BE2C (cell line): Measurements from ENCODE around the gene DNMT3L.
"Not testable (repeated sequence)": the region's sequence is repeated elsewhere in the genome, so short reads cannot be mapped to it uniquely, and the experiment has no call there.

Experiments
- DNase-seq: peaks from one replicate; pipeline ENCODE4 v3.0.0-alpha.2; 2020
- H3K27me3 ChIP-seq: fragments of 250-450 bp; sonication (Bioruptor Pico); 2 replicates; pipeline ENCODE4 v1.5.1; 2020; ENCODE audit warnings: mild to moderate bottlenecking
- H3K36me3 ChIP-seq: fragments of 250-450 bp; sonication (Bioruptor Pico); 2 replicates; pipeline ENCODE4 v1.5.1; 2020; ENCODE audit warnings: mild to moderate bottlenecking
- H3K4me1 ChIP-seq: fragments of 250-450 bp; sonication (Bioruptor Pico); 2 replicates; pipeline ENCODE4 v1.5.1; 2020
- H3K4me3 ChIP-seq: 2 replicates; pipeline ENCODE4 v1.5.1; 2011; ENCODE audit warnings: low read depth, low read length
- H3K9me3 ChIP-seq: fragments of 250-450 bp; sonication (Bioruptor Pico); 2 replicates; pipeline ENCODE4 v1.5.1; 2020
- TF ChIP-seq, protein P1 (sequence below): IDR thresholded peaks from 2 replicates; pipeline ENCODE4 v1.5.1; 2012; ENCODE audit warnings: mild to moderate bottlenecking, low read depth, low read length

Gene DNMT3L

DNA sequence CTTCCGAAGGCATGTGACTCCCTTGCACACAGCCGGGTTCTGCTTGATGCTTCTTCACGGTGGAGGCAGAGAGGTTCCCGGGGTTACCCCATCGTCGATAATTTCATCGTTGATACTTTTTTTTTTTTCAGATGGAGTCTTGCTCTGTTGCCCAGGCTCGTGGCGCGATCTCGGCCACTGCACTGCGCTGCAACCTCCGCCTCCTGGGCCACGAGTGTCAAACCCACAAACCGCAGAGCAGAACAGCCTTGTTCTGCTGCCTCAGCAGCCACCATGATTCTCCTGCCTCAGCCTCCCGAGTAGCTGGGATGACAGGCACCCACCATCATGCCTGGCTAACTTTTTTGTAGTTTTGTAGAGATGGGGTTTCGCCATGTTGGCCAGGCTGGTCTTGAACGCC lies 41.0 kb downstream of the DNMT3L start:
- H3K4me3 ChIP-seq, H3K27me3 ChIP-seq, H3K4me1 ChIP-seq, DNase-seq, H3K9me3 ChIP-seq, H3K36me3 ChIP-seq: not testable (repeated sequence)

DNA sequence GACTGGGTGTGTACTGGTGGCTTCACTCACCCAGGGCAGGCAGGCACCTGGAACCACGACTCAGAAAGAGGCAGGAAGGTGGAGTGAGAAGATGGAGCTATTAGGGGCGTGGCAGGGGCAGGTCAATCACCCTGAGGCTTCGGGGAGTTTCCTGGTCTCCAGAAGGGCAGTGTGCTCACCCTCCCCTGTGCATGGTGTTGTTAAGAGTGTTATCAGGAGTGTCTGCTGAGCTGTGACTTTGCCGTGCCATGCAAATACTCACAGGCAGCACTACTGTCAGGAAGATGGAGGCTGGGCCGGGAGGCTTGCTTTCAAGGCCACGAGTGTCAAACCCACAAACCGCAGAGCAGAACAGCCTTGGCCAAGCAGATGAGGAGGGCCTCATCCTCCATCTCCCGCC lies 43.2 kb downstream of the DNMT3L start:
- not testable (repeated sequence) for DNase-seq, H3K4me1 ChIP-seq

DNA sequence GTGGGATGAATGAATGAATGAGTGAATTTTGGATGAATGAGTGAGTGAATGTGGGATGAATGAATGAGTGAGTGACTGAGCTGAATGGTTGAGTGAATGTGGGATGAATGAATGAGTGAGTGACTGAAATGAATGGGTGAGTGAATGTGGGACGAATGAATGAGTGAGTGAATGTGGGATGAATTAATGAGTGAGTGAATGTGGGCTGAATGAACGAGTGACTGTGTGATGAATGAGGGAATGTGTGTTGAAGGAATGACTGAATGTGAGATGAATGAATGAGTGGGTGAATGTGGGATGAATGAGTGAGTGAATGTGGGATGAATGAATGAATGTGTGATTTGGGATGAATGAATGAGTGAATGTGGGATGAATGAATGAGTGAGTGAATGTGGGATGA lies 49.7 kb downstream of the DNMT3L start:
- not testable (repeated sequence) for H3K36me3 ChIP-seq, H3K27me3 ChIP-seq

More for the DNA sequence above, 43.2 kb downstream of the DNMT3L start:
- not testable (repeated sequence) for H3K4me3 ChIP-seq, H3K27me3 ChIP-seq, H3K9me3 ChIP-seq, H3K36me3 ChIP-seq

GRCh38 chr21:44211574-44211973 lies 50.1 kb downstream of the DNMT3L start:
- DNase-seq, H3K4me3 ChIP-seq, H3K36me3 ChIP-seq, H3K27me3 ChIP-seq, H3K9me3 ChIP-seq, H3K4me1 ChIP-seq: not testable (repeated sequence)

More for the DNA sequence above, 49.7 kb downstream of the DNMT3L start:
- H3K9me3 ChIP-seq, H3K4me1 ChIP-seq, H3K4me3 ChIP-seq, DNase-seq: not testable (repeated sequence)

- not testable (repeated sequence) for H3K4me3 ChIP-seq, H3K27me3 ChIP-seq, H3K4me1 ChIP-seq, H3K36me3 ChIP-seq, H3K9me3 ChIP-seq, DNase-seq
Observed at GRCh38 chr21:44207860-44208646, 53.6 kb downstream of the DNMT3L start.

DNA sequence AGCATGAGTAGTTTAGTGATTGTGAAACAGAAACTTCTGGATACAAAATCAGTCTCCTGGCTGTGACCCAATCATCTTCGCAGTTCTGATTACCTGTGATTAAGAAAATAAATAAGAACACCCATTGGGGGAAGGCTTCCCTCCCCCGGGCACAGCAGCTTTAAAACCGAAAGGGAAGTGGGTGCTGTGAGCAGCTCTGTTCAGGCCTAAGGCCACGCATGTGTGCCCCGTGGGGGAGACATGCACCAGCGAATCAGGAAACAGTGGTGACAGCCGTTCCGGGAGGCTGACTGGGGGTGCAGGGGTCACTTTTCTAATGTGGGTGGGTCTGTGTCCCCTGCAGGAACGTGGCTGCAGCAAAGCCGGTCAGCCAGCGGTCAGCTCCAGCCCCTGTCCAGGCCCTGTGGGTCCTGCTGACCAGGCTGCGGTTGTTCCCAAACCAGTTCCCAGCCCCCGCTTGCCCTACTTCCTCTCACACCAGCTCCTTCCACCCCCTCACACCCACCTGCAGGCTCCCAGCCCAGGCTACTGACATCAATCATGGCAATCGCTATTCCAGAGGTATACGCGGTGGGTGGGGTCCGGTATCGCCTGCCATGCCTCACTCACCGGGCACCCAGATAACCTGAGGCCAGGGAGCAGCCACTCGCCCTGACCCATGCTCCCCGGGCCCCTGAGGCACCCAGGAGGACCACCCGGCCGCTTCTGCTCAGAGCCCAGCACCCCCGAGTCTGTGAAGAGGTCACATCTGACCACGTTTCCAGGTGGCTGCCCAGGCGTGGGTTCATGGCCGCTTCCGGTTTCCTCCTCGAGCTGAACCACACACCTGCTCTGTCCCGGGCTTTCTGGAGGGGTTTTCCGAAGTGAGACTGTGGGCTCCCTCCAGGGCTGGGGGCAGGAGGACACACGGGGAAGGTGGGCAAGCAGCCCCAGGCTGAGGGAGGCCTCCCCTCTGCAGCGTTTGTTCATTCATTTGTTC lies 54.7 kb downstream of the DNMT3L start:
- DNase-seq, H3K4me3 ChIP-seq, H3K27me3 ChIP-seq, H3K4me1 ChIP-seq, H3K9me3 ChIP-seq, H3K36me3 ChIP-seq: not testable (repeated sequence)

DNA sequence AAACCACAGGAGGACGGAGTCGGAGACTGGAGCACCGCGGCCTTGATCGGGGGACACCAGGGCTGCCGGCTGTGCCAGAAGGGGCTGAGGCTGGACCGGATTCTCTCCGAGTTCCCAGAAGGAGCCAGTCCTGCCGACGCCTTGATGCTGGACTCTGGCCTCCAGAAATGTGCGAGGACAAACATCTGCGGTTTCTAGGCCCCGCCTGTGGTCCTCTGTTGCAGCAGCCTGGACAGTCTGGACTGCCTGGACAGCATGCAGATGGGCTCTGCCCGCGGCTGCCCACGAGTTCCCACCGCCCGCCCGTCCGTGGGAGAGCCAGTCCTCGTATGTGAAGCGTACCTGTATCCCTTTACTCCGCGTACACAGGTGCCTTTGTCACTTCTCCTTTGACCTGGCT lies 55.5 kb downstream of the DNMT3L start:
- H3K4me1 ChIP-seq, H3K36me3 ChIP-seq: not testable (repeated sequence)

DNA sequence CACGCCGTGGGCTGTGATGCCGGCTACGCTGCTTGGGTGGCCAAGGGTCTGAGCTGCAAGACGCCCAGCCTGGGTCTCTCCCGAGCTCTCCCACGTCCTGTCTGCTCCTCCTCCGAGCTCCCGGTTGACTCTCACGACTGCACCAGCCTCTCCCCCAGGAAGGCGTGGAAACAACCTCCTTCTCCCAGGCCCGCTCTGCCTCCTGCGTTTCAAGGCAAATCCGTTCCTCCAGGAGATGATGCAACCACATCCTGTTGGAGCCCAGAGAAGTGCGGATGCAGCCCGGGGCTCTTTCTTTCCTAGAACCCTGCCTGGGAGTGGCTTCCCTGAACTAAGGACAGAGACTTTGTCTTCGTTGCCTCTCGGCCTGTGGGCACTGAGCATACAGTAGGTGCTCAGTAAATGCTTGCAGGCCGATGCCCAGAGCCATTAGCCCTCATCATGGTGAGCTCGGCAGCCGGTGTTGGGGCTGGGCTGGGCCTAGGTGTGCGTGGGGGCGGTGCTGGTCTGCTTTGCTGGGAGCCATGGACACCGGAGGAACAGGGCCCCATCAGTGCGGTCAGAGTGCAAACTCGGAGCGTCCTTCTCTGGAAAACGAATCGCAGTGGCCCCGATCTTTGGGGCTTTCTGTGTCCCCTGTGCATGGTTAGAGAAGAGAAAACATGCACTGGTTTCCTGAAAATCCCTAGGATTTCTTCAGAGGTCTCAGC lies 59.0 kb downstream of the DNMT3L start:
- not testable (repeated sequence) for H3K4me1 ChIP-seq, H3K9me3 ChIP-seq, H3K36me3 ChIP-seq, DNase-seq, H3K27me3 ChIP-seq, H3K4me3 ChIP-seq

More for the DNA sequence above, 55.5 kb downstream of the DNMT3L start:
- H3K4me3 ChIP-seq, DNase-seq, H3K27me3 ChIP-seq, H3K9me3 ChIP-seq: not testable (repeated sequence)

DNA sequence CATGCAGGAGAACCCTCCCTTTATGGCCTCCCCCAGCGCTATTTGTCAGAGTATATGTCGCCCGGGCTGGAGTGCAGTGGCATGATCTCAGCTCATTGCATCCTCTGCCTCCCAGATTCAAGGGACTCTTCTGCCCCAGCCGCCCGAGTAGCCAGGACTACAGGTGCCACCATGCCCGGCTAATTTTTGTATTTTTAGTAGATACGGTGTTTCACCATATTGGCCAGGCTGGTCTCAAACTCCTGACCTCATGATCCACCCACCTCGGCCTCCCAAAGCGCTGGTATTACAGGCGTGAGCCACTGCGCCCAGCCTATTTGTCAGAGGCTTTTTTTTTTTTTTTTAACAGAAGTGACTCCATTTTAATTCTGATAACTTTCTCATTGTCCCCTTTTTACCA lies 61.7 kb downstream of the DNMT3L start:
- H3K9me3 ChIP-seq, H3K36me3 ChIP-seq, H3K4me1 ChIP-seq, H3K27me3 ChIP-seq, DNase-seq, H3K4me3 ChIP-seq: not testable (repeated sequence)

- DNase-seq: peak; percentile 2
- H3K4me3 ChIP-seq: no peak overlapping the region
- H3K4me1 ChIP-seq: no peaks in the 10 kb centered on the region
- no peaks in the 10 kb centered on the region for H3K27me3 ChIP-seq
- H3K36me3 ChIP-seq: no peaks in the 10 kb centered on the region
- TF ChIP-seq, protein P1, sequence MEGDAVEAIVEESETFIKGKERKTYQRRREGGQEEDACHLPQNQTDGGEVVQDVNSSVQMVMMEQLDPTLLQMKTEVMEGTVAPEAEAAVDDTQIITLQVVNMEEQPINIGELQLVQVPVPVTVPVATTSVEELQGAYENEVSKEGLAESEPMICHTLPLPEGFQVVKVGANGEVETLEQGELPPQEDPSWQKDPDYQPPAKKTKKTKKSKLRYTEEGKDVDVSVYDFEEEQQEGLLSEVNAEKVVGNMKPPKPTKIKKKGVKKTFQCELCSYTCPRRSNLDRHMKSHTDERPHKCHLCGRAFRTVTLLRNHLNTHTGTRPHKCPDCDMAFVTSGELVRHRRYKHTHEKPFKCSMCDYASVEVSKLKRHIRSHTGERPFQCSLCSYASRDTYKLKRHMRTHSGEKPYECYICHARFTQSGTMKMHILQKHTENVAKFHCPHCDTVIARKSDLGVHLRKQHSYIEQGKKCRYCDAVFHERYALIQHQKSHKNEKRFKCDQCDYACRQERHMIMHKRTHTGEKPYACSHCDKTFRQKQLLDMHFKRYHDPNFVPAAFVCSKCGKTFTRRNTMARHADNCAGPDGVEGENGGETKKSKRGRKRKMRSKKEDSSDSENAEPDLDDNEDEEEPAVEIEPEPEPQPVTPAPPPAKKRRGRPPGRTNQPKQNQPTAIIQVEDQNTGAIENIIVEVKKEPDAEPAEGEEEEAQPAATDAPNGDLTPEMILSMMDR: no peak
- no peaks in the 10 kb centered on the region for H3K9me3 ChIP-seq
Observed at GRCh38 chr21:44199448-44199847, 62.2 kb downstream of the DNMT3L start.

- not testable (repeated sequence) for DNase-seq, H3K27me3 ChIP-seq, H3K4me1 ChIP-seq, H3K36me3 ChIP-seq, H3K9me3 ChIP-seq, H3K4me3 ChIP-seq
Observed at GRCh38 chr21:44197156-44197516, 64.6 kb downstream of the DNMT3L start.
